ENCODE measurements around the gene SCOC. TPM values are rescaled to one million over a fixed set of nuclear protein-coding genes. Genes with fewer than 3 reads are reported as not detected.

Gene SCOC
- polyA plus RNA-seq, 1 experiment, result 16.7 TPM

GRCh38 chr4:140423106-140423505 is 49.7 kb downstream of the SCOC start:
- Histone ChIP-seq H3K27me3 (ENCODE audit: control insufficient read depth, insufficient read depth, low read length) (peaks cover 12% of the 10 kb centered on the region), H3K4me3 (ENCODE audit: low read depth, low read length) (no peak overlapping the region), H3K36me3 (ENCODE audit: control insufficient read depth, insufficient read depth, low read length) (no peaks in the 10 kb centered on the region)
- CTCF ChIA-PET, result no interaction called here
- DNase-seq (ENCODE audit: low read depth), result no peak
- no peak for TF ChIP-seq CTCF (IDR thresholded peaks at IDR 0.05; ENCODE audit: insufficient read depth, low read depth, low read length)
- POLR2A ChIA-PET, result no interaction called here

GRCh38 chr4:140426610-140427105 is 53.2 kb downstream of the SCOC start:
- POLR2A ChIA-PET, result no interaction called here
- no peak for TF ChIP-seq CTCF (IDR thresholded peaks at IDR 0.05; ENCODE audit: insufficient read depth, low read depth, low read length)
- H3K36me3 ChIP-seq (ENCODE audit: control insufficient read depth, insufficient read depth, low read length), result no peaks in the 10 kb centered on the region
- H3K4me3 ChIP-seq (ENCODE audit: low read depth, low read length), result no peak overlapping the region; the same call in 1 of the 2 replicates
- DNase-seq (ENCODE audit: low read depth), result no peak
- CTCF ChIA-PET, result no interaction called here
- peaks cover 16% of the 10 kb centered on the region for H3K27me3 ChIP-seq (ENCODE audit: control insufficient read depth, insufficient read depth, low read length)

- ChIA-PET POLR2A (no interaction called here), CTCF (interaction anchor here (1.0 kb wide), 1 partner anchor 10 kb away, joined by 3 read pairs; no protein-coding TSS in a partner anchor)
- no peak for DNase-seq (ENCODE audit: low read depth)
- Histone ChIP-seq H3K27me3 (ENCODE audit: control insufficient read depth, insufficient read depth, low read length) (peaks cover 16% of the 10 kb centered on the region), H3K36me3 (ENCODE audit: control insufficient read depth, insufficient read depth, low read length) (no peaks in the 10 kb centered on the region), H3K4me3 (ENCODE audit: low read depth, low read length) (peak within 1 kb of the TSS; percentile 55)
- TF ChIP-seq CTCF (IDR thresholded peaks at IDR 0.05; ENCODE audit: insufficient read depth, low read depth, low read length), result peak; percentile 30
Observed at GRCh38 chr4:140427106-140427918, 53.9 kb downstream of the SCOC start, which contains the start of gene CLGN. Gene CLGN, minus strand, starts transcription at chr4:140427648. Its CDS starts 14,570 bp downstream, at chr4:140413078.

GRCh38 chr4:140427919-140428471 is 54.5 kb downstream of the SCOC start:
- H3K4me3 ChIP-seq (ENCODE audit: low read depth, low read length), result peak overlapping the region; percentile 55
- DNase-seq (ENCODE audit: low read depth), result no peak
- H3K27me3 ChIP-seq (ENCODE audit: control insufficient read depth, insufficient read depth, low read length), result peaks cover 16% of the 10 kb centered on the region
- POLR2A ChIA-PET, result no interaction called here
- TF ChIP-seq CTCF (IDR thresholded peaks at IDR 0.05; ENCODE audit: insufficient read depth, low read depth, low read length), result no peak
- no peaks in the 10 kb centered on the region for H3K36me3 ChIP-seq (ENCODE audit: control insufficient read depth, insufficient read depth, low read length)
- CTCF ChIA-PET, result interaction anchor here (1.0 kb wide), 1 partner anchor 9 kb away, joined by 3 read pairs; no protein-coding TSS in a partner anchor

Other genes starting within 250 kb of the SCOC start
- 1.6 and 1.9 TPM in 2 replicates for gene MAML3, start 219.5 kb upstream of the SCOC start, polyA plus RNA-seq (2011; rRNA removed)
- gene CLGN, start 54.0 kb downstream of the SCOC start, polyA plus RNA-seq (2011; rRNA removed), result 0.06 TPM in 1 of 2 replicates, not detected in the other
- gene MGAT4D, start 124.6 kb downstream of the SCOC start, polyA plus RNA-seq (2011; rRNA removed), result not detected in 2 replicates
- gene ELMOD2, start 150.5 kb downstream of the SCOC start, polyA plus RNA-seq (2011; rRNA removed), result 6.5 and 15.7 TPM in 2 replicates
- gene UCP1, start 195.3 kb downstream of the SCOC start, polyA plus RNA-seq (2011; rRNA removed), result not detected in 2 replicates